ENCODE data around the gene SLC2A14.

The SLC2A14 gene

Small RNAs within 50 kb of the gene (small RNA-seq; reads per million reads assigned to genes)
- 0 reads per million in 2 experiments for gene RF00019

Data from SK-N-DZ (cell line).